ENCODE results near the gene MAN2B2.

MAN2B2 gene

DNA sequence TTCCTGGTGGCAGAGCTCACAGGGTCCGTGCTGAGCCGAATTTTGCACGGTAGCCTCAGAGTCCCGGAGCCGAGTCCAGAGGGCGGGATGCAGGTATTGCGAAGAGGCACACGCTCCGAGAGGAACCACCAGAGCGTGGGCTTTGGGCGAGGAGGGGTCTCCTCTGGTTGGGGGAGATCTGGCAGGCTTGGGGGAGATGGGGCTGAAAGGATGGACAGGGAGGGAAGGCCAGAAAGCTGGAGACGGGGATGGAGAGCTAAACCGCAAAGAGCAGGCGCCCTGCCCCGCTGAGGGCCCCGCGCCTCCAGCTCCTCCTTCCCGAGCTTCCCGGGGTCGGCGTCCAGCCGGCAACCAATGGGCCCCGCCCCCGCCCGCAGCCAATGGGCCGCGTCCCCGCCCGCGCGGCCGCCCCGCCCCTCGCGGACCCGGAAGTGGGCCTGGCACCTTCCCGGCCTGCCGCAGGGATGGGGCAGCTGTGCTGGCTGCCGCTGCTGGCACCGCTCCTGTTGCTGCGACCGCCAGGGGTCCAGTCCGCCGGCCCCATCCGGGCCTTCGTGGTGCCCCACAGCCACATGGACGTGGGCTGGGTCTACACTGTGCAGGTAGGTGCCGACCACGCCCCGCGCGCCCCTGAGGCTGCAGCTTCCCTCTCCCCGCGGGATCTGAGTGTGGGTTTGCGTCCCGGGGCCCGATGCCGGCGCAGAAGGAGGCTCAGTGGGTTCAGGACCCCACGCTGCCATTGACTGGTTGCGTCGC, at the start of gene MAN2B2:
Gene MAN2B2, plus strand, starts transcription at position 443 of the 756 bp plus-strand sequence. Its CDS starts 22 bp downstream, at position 465.
- TF ChIP-seq ELF4 (IDR thresholded peaks at IDR 0.05) = peak; percentile 73
- peak; percentile 76 for TF ChIP-seq L3MBTL2 (conservative IDR thresholded peaks at IDR 0.05)
- TF ChIP-seq CTBP1 (IDR thresholded peaks at IDR 0.05; ENCODE audit: borderline replicate concordance) = no peak
- DNase-seq (ENCODE audit: extremely low spot score) = peak; percentile 98
- CTCF ChIA-PET = interaction anchor here (0.6 to 0.9 kb wide), 5 partner anchors 13 to 289 kb away, joined by 3 to 8 read pairs (median 3); no protein-coding TSS in a partner anchor
- POLR2A ChIA-PET = interaction anchor here (0.6 to 3.2 kb wide), 20 partner anchors 8 to 354 kb away, joined by 3 to 23 read pairs (median 3); partner anchors contain the start of gene MRFAP1

DNA sequence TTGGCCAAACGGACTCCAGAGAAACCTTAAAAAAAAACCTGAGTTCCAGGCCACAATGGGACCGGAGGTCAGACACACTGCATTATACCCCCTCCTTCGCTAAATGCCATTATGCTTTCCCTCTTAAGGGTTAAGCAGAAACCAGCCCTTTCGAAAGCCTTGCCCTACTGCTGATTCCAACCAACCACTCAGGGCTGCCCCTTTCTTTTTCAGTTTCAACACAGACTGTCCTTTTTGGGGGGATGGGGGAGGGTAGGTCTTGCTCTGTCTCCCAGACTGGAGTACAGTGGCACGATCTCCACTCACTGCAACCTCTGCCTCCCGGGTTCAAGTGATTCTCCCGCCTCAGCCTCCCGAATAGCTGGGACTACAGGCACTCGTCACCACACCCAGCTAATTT, 49.5 kb upstream of the MAN2B2 start:
- ChIA-PET CTCF (no interaction called here), POLR2A (no interaction called here)
- TF ChIP-seq SP1 (IDR thresholded peaks at IDR 0.05) = no peak
- TF ChIP-seq CTBP1 (IDR thresholded peaks at IDR 0.05; ENCODE audit: borderline replicate concordance) = no peak
- TF ChIP-seq FOXK2 (IDR thresholded peaks at IDR 0.05) = no peak
- TF ChIP-seq, protein P1, sequence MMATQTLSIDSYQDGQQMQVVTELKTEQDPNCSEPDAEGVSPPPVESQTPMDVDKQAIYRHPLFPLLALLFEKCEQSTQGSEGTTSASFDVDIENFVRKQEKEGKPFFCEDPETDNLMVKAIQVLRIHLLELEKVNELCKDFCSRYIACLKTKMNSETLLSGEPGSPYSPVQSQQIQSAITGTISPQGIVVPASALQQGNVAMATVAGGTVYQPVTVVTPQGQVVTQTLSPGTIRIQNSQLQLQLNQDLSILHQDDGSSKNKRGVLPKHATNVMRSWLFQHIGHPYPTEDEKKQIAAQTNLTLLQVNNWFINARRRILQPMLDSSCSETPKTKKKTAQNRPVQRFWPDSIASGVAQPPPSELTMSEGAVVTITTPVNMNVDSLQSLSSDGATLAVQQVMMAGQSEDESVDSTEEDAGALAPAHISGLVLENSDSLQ (IDR thresholded peaks at IDR 0.05) = no peak
- no peak for TF ChIP-seq L3MBTL2 (conservative IDR thresholded peaks at IDR 0.05)
- TF ChIP-seq ZNF384 (IDR thresholded peaks at IDR 0.05) = no peak
- no peak for TF ChIP-seq NFRKB (IDR thresholded peaks at IDR 0.05)
- TF ChIP-seq HDGF (IDR thresholded peaks at IDR 0.05; ENCODE audit: borderline replicate concordance) = no peak
- no peak for TF ChIP-seq BHLHE40 (IDR thresholded peaks at IDR 0.05; ENCODE audit: borderline replicate concordance)
- TF ChIP-seq TARDBP (IDR thresholded peaks at IDR 0.05) = no peak
- no peak for TF ChIP-seq ARNT (IDR thresholded peaks at IDR 0.05)
- no peak for DNase-seq (ENCODE audit: extremely low spot score)

DNA sequence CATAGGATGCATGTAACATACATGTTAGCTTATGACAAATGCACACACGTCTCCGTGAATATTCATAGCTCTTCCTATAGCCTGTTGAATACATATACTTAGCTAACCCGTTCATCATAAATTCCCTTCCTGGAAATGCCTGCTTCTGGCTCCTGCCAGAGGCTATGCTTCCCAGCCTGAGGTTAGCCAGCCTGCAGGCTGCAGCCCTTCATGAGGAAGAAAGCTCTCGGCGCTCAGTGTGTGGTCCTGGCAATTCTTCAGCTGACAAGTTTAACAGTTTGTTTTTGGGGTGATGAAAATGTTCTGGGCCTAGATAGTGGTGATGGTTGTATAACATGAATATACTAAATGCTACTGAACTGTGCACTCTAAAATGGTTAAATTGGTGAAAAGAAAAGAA, 48.8 kb upstream of the MAN2B2 start:
- CTCF ChIA-PET = no interaction called here
- no peak for TF ChIP-seq BHLHE40 (IDR thresholded peaks at IDR 0.05; ENCODE audit: borderline replicate concordance)

DNA sequence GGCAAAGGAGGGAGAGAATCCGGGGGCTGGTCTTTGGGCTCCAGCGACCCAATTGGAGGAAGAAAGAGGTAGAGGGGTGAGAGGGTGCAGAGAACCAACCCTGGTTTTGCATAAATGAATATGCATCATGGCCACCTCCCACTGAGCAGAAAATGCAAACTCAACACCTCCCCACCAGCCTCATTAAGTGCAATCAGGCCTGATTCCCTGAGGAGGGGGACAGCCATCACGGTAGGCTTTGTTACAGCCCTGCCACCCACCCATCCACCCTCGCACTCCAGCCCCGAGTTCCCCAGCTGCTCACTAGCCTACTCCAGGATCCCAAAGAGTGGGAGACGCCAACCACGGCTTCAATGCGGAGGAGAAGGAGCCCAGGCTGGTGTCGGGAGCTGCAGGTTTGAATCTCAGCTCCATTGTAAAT, 48.3 kb upstream of the MAN2B2 start:
- DNase-seq (ENCODE audit: extremely low spot score) = no peak
- TF ChIP-seq TARDBP (IDR thresholded peaks at IDR 0.05) = no peak
- TF ChIP-seq LEF1 (IDR thresholded peaks at IDR 0.05; ENCODE audit: borderline replicate concordance) = no peak
- TF ChIP-seq L3MBTL2 (conservative IDR thresholded peaks at IDR 0.05) = no peak
- CTCF ChIA-PET = no interaction called here
- POLR2A ChIA-PET = no interaction called here

More for the DNA sequence above, 48.8 kb upstream of the MAN2B2 start:
- no peak for DNase-seq (ENCODE audit: extremely low spot score)
- POLR2A ChIA-PET = no interaction called here

DNA sequence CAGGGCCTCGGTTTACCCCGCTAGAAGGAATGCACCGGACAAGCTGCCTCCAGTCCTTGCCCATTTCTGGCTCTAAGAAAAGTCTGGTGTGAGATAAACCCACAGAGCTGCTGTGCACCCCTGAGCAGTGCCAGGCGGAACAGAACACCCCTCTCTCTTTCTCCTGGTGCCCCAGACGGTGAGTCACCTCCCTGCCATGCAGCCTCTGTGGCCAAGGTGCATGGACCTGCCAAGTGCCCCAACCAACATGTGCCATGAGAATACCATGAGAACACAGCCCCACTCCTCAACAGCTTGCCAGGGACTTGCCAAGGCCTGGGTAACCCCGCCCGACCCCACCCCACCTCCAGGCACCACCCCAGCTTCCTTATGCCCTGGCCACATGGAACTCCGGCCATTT, 47.7 kb upstream of the MAN2B2 start:
- TF ChIP-seq CTBP1 (IDR thresholded peaks at IDR 0.05; ENCODE audit: borderline replicate concordance) (no peak), FOXA1 (IDR thresholded peaks at IDR 0.05) (no peak), HDGF (IDR thresholded peaks at IDR 0.05; ENCODE audit: borderline replicate concordance) (no peak), SUZ12 (IDR thresholded peaks at IDR 0.05) (no peak), FOXM1 (IDR thresholded peaks at IDR 0.05; ENCODE audit: borderline replicate concordance) (no peak)
- ChIA-PET CTCF (no interaction called here), POLR2A (no interaction called here)
- no peak for DNase-seq (ENCODE audit: extremely low spot score)

DNA sequence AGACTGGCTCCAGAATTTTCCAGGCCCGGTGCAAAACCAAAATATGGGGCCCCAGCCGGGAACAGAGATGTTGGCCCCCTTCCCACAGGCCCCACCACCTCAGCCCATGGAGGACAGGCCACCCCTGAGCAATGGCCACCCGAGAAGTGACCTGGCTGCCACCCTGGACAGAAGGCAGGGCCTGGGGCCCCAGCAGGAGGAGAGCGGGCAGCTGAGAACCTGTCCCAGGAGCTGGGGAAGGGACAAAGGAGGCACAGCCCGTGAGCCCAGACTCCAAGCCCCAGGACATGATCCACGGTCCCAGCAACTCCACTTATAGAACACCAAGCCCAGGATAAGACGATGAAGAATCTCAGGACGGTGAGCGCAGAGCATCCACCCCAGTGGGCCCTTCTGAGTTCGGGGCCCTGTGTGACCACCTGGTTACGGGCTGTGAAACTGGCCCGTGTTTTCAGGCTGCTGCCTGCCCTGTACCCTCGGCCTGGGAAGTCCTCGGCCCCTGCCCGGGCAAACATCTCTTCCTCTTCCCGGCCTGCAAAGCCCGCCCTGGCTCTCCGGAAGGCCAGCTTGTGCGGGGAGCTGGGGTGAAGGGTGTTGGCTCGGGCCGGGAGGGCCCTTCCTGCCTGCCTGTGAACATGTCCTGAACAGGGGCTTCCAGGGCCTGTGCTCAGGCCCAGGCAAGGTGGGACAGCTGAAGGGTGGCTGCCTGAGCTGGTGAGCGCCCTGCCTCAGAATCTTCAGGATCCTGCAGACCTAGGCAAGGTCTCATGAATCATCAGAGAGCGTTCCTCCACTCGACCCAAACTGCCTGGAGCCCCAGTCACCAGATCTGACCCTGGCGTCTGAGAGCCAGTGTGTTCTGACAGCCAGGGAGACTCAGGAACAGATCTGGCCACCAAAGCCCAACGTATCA, 47.0 kb upstream of the MAN2B2 start:
- TF ChIP-seq HDGF (IDR thresholded peaks at IDR 0.05; ENCODE audit: borderline replicate concordance) = no peak
- TF ChIP-seq LEF1 (IDR thresholded peaks at IDR 0.05; ENCODE audit: borderline replicate concordance) = no peak
- TF ChIP-seq SUZ12 (IDR thresholded peaks at IDR 0.05) = no peak
- TF ChIP-seq TARDBP (IDR thresholded peaks at IDR 0.05) = no peak
- TF ChIP-seq FOXK2 (IDR thresholded peaks at IDR 0.05) = no peak
- TF ChIP-seq, protein P1 (IDR thresholded peaks at IDR 0.05) = no peak
- TF ChIP-seq BHLHE40 (IDR thresholded peaks at IDR 0.05; ENCODE audit: borderline replicate concordance) = no peak
- TF ChIP-seq ZNF384 (IDR thresholded peaks at IDR 0.05) = no peak
- no peak for TF ChIP-seq FOXM1 (IDR thresholded peaks at IDR 0.05; ENCODE audit: borderline replicate concordance)
- TF ChIP-seq L3MBTL2 (conservative IDR thresholded peaks at IDR 0.05) = no peak
- no peak for TF ChIP-seq ELF4 (IDR thresholded peaks at IDR 0.05)
- DNase-seq (ENCODE audit: extremely low spot score) = no peak
- ChIA-PET POLR2A (no interaction called here), CTCF (interaction anchor here (0.7 kb wide), 1 partner anchor 277 kb away, joined by 3 read pairs; no protein-coding TSS in a partner anchor)

DNA sequence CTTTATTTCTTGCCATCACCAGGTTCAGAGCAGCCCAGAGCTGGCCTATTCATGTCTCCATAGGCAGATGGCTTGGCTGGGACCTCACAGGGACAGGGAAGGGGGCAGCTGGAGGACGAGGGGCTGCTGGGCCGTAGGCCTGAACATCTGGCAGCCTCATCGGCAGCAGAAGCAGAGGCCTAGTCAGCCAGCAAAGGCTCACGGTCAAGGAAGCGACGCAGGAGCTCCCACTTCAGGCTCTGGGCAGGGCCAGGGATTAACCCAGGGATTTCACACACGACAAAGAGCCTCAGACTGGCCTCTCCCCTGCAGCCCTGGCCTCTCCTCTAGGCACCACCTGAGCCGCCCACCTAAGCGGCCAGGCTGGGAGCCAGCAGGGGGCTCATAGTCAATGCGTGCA, 46.0 kb upstream of the MAN2B2 start:
- ChIA-PET POLR2A (no interaction called here), CTCF (no interaction called here)
- DNase-seq (ENCODE audit: extremely low spot score) = no peak
- TF ChIP-seq TARDBP (IDR thresholded peaks at IDR 0.05) (no peak), ZNF384 (IDR thresholded peaks at IDR 0.05) (no peak), L3MBTL2 (conservative IDR thresholded peaks at IDR 0.05) (no peak), FOXA1 (IDR thresholded peaks at IDR 0.05) (no peak), ELF4 (IDR thresholded peaks at IDR 0.05) (no peak), FOXK2 (IDR thresholded peaks at IDR 0.05) (no peak), ARNT (IDR thresholded peaks at IDR 0.05) (no peak)
- TF ChIP-seq, protein P1 (IDR thresholded peaks at IDR 0.05) = no peak
